ENCODE measurements around the gene AUH. TPM values are rescaled to one million over a fixed set of nuclear protein-coding genes. Genes with fewer than 3 reads are reported as not detected.

Gene AUH
- total RNA-seq: 10 to 100 TPM; 23.0 to 23.5 TPM
- 15.3 TPM for polyA plus RNA-seq (2013, experiment 1 of 2)
- 14.4 TPM for polyA plus RNA-seq (2013, experiment 2 of 2)
- long read RNA-seq, experiment 1, partial matches to known transcripts: 1 of 8 reads
- long read RNA-seq, experiment 1, other reads (novel, unspliced or antisense): 5 of 8 reads
- long read RNA-seq, experiment 2, transcript AUH-202 (10 exons, 1,577 nt): major isoform, 23 of 36 reads
- long read RNA-seq, experiment 2, partial matches to known transcripts: 0 of 36 reads
- long read RNA-seq, experiment 2, other reads (novel, unspliced or antisense): 12 of 36 reads
- long read RNA-seq, experiment 3, transcript AUH-202 (10 exons, 1,577 nt): major isoform, 44 of 63 reads
- long read RNA-seq, experiment 3, partial matches to known transcripts: 0 of 63 reads
- long read RNA-seq, experiment 3, other reads (novel, unspliced or antisense): 19 of 63 reads
- long read RNA-seq, experiment 4, partial matches to known transcripts: 1 of 2 reads
- long read RNA-seq, experiment 4, other reads (novel, unspliced or antisense): 0 of 2 reads

GRCh38 chr9:91361291-91362050 is at the start of gene AUH:
AUH (minus strand) TSS chr9:91361918; CDS start chr9:91361889, 29 bp downstream.
- Histone ChIP-seq H3K4me1 (ENCODE audit: control insufficient read depth, insufficient read depth, low read length) (peaks cover 2% of the 10 kb centered on the region), H3K27ac (ENCODE audit: low read depth, low read length) (peak within 1 kb of the TSS; percentile 68), H3K36me3 (ENCODE audit: control insufficient read depth, insufficient read depth, low read length) (peaks cover 13% of the 10 kb centered on the region), H3K9ac (ENCODE audit: extremely low read depth, low read length, poor library complexity, severe bottlenecking) (peak within 1 kb of the TSS; percentile 72), H3K27me3 (ENCODE audit: control insufficient read depth, insufficient read depth, low read length, poor library complexity, severe bottlenecking) (no peaks in the 10 kb centered on the region), H3K9me3 (ENCODE audit: control insufficient read depth, low read length) (peaks cover 6% of the 10 kb centered on the region), H3K4me3 (ENCODE audit: low read length) (peak within 1 kb of the TSS; percentile 97)
- Mint-ChIP-seq H3K4me1 (peaks cover 17% of the 10 kb centered on the region), H3K36me3 (ENCODE audit: low read depth) (peaks cover 8% of the 10 kb centered on the region), H3K27me3 (ENCODE audit: insufficient read depth) (no peaks in the 10 kb centered on the region), H3K27ac (peak within 1 kb of the TSS; percentile 98), H3K4me3 (peak within 1 kb of the TSS; percentile 95), H3K9me3 (peaks cover 8% of the 10 kb centered on the region)
- 0% methylated on average over 24 to 82 of the region's 82 CpGs for WGBS, 2 experiments (ENCODE audit: insufficient coverage in 1 of 2, insufficient read length in 1 of 2)
- peak; percentile 94 for DNase-seq
- peak; percentile 55 for TF ChIP-seq CTCF (conservative IDR thresholded peaks at IDR 0.05)

GRCh38 chr9:91411096-91411771 is 49.5 kb upstream of the AUH start:
- no peaks in the 10 kb centered on the region for H3K9me3 ChIP-seq (ENCODE audit: control insufficient read depth, low read length)
- H3K27ac Mint-ChIP-seq: no peak overlapping the region
- no peaks in the 10 kb centered on the region for H3K4me1 ChIP-seq (ENCODE audit: control insufficient read depth, insufficient read depth, low read length)
- H3K4me1 Mint-ChIP-seq: no peaks in the 10 kb centered on the region
- no peak overlapping the region for H3K4me3 ChIP-seq (ENCODE audit: low read length)
- no peak overlapping the region for H3K9ac ChIP-seq (ENCODE audit: extremely low read depth, low read length, poor library complexity, severe bottlenecking)
- H3K9me3 Mint-ChIP-seq: no peaks in the 10 kb centered on the region
- 88 to 100% methylated on average over 4 to 5 of the region's 5 CpGs for WGBS, 2 experiments (ENCODE audit: insufficient coverage in 1 of 2, insufficient read length in 1 of 2)
- peaks cover 30% of the 10 kb centered on the region for H3K36me3 Mint-ChIP-seq (ENCODE audit: low read depth)
- peaks cover 23% of the 10 kb centered on the region for H3K36me3 ChIP-seq (ENCODE audit: control insufficient read depth, insufficient read depth, low read length)
- no peak overlapping the region for H3K27ac ChIP-seq (ENCODE audit: low read depth, low read length)
- H3K27me3 Mint-ChIP-seq (ENCODE audit: insufficient read depth): no peaks in the 10 kb centered on the region
- H3K27me3 ChIP-seq (ENCODE audit: control insufficient read depth, insufficient read depth, low read length, poor library complexity, severe bottlenecking): no peaks in the 10 kb centered on the region
- DNase-seq: no peak
- no peak overlapping the region for H3K4me3 Mint-ChIP-seq
- peak; percentile 23 for TF ChIP-seq CTCF (conservative IDR thresholded peaks at IDR 0.05)

GRCh38 chr9:91410161-91410560 is 48.4 kb upstream of the AUH start:
- H3K9me3 ChIP-seq (ENCODE audit: control insufficient read depth, low read length): no peaks in the 10 kb centered on the region
- no peak for DNase-seq
- H3K4me3 ChIP-seq (ENCODE audit: low read length): no peak overlapping the region
- Mint-ChIP-seq H3K27ac (no peak overlapping the region), H3K27me3 (ENCODE audit: insufficient read depth) (no peaks in the 10 kb centered on the region), H3K4me1 (no peaks in the 10 kb centered on the region), H3K9me3 (no peaks in the 10 kb centered on the region), H3K36me3 (ENCODE audit: low read depth) (peaks cover 30% of the 10 kb centered on the region), H3K4me3 (no peak overlapping the region)
- peaks cover 23% of the 10 kb centered on the region for H3K36me3 ChIP-seq (ENCODE audit: control insufficient read depth, insufficient read depth, low read length)
- no peak overlapping the region for H3K27ac ChIP-seq (ENCODE audit: low read depth, low read length)
- 94 to 96% methylated on average over 12 of the region's 12 CpGs for WGBS, 2 experiments (ENCODE audit: insufficient coverage in 1 of 2, insufficient read length in 1 of 2)
- H3K4me1 ChIP-seq (ENCODE audit: control insufficient read depth, insufficient read depth, low read length): no peaks in the 10 kb centered on the region
- no peaks in the 10 kb centered on the region for H3K27me3 ChIP-seq (ENCODE audit: control insufficient read depth, insufficient read depth, low read length, poor library complexity, severe bottlenecking)
- TF ChIP-seq CTCF (conservative IDR thresholded peaks at IDR 0.05): no peak
- no peak overlapping the region for H3K9ac ChIP-seq (ENCODE audit: extremely low read depth, low read length, poor library complexity, severe bottlenecking)

Measured in endodermal cell (in vitro differentiated cells).